HepG2 (cell line): ENCODE data around the gene GUCA1A. TPM values are rescaled to one million over a fixed set of nuclear protein-coding genes. Genes with fewer than 3 reads are reported as not detected.

Experiments used
- ATAC-seq: fragments of 200-7000 bp; cut with Tn5 transposase; 3 replicates; pipeline ENCODE4 v1.9.1; 2020; ENCODE audit warnings: mild to moderate bottlenecking, moderate library complexity
- BruUV-seq: library from RNA; stranded (reverse); fragments of 400-500 nt; replicated peaks from 2 replicates; lab custom pipeline; 2021; lab: Mats Ljungman, UMichigan
- CTCF ChIA-PET: fragments of 300-600 bp; formaldehyde crosslinking; extraction: SDS; loops from one replicate; lab custom pipeline; 2021; ENCODE audit warnings: low total read pairs, inconsistent platforms, low intra/inter-chr PET ratio; lab: Yijun Ruan, JAX
- POLR2A ChIA-PET: fragments of 350-600 bp; sonication (Branson Sonifier 250); formaldehyde crosslinking; loops from one replicate; lab custom pipeline; 2020; ENCODE audit warnings: antibody characterized with exemption, inconsistent platforms; lab: Yijun Ruan, JAX
- DNase-seq: peaks from one replicate; pipeline ENCODE4 v3.0.0-alpha.2; 2015; ENCODE audit warnings: low spot score
- FAIRE-seq: peaks from 3 replicates; lab custom pipeline; 2011; peaks lifted over from hg19 to GRCh38; lab: Jason Lieb, UNC
- H2AFZ ChIP-seq: one replicate; pipeline ENCODE4 v1.6.1; 2011; ENCODE audit warnings: low read length, inconsistent platforms
- H3K27ac ChIP-seq: fragments of 300-600 bp; 3 replicates; pipeline ENCODE4 v1.8.0; 2011; ENCODE audit warnings: mixed run types, mild to moderate bottlenecking, mixed read lengths, low read length, inconsistent platforms; ENCODE audit not compliant: insufficient read depth; ENCODE audit errors: extremely low read length
- H3K27me3 ChIP-seq, 2 experiments: fragments of 200-600 bp in 1 of 2; 2 replicates in 1 of 2; 3 replicates in 1 of 2; pipeline versions ENCODE4 v1.6.0 to v1.8.0; 2011; ENCODE audit warnings: low read length in 2 of 2, mild to moderate bottlenecking in 2 of 2, moderate library complexity in 2 of 2, inconsistent platforms in 1 of 2; ENCODE audit not compliant: insufficient read depth in 2 of 2, control insufficient read depth in 1 of 2
- H3K36me3 ChIP-seq, 2 experiments: fragments of 200-600 bp in 1 of 2; replicated peaks in 1 of 2; 2 replicates in 1 of 2; 3 replicates in 1 of 2; pipeline versions ENCODE4 v1.5.1 to v1.8.0; 2011; ENCODE audit warnings: low read length in 2 of 2, inconsistent platforms in 1 of 2; ENCODE audit not compliant: insufficient read depth in 2 of 2, control insufficient read depth in 1 of 2
- H3K4me1 ChIP-seq: 2 replicates; pipeline ENCODE4 v1.5.1; 2012; ENCODE audit warnings: low read length, inconsistent platforms; ENCODE audit not compliant: insufficient read depth
- H3K4me2 ChIP-seq: 2 replicates; pipeline ENCODE4 v1.6.0; 2011; ENCODE audit warnings: low read depth, low read length, inconsistent platforms
- H3K4me3 ChIP-seq, 3 experiments: fragments of 200-600 bp in 1 of 3; sonication (generic), shearing (Covaris generic) in 1 of 3; replicated peaks in 1 of 3; 2 replicates each; pipeline ENCODE4 v1.5.1; 2011 to 2016; ENCODE audit warnings: low read length in 3 of 3, inconsistent platforms in 2 of 3, low read depth in 2 of 3, mild to moderate bottlenecking in 2 of 3, control low read depth in 1 of 3, mixed read lengths in 1 of 3; ENCODE audit not compliant: insufficient read depth in 1 of 3
- H3K79me2 ChIP-seq: one replicate; pipeline ENCODE4 v1.6.1; 2011; ENCODE audit warnings: low read length, inconsistent platforms; ENCODE audit not compliant: insufficient read depth
- H3K9ac ChIP-seq: 2 replicates; pipeline ENCODE4 v1.6.0; 2011; ENCODE audit warnings: mild to moderate bottlenecking, low read depth, low read length, inconsistent platforms; ENCODE audit not compliant: insufficient read depth
- H3K9me3 ChIP-seq: 2 replicates; pipeline ENCODE4 v1.5.1; 2012; ENCODE audit warnings: mild to moderate bottlenecking, low read length
- H4K20me1 ChIP-seq: 2 replicates; pipeline ENCODE4 v1.6.0; 2011; ENCODE audit warnings: inconsistent platforms, mild to moderate bottlenecking, low read length, moderate library complexity; ENCODE audit not compliant: insufficient read depth
- NFAT5 ChIP-seq: sonication (generic); formaldehyde crosslinking; IDR thresholded peaks from 2 replicates; pipeline ENCODE4 v1.4.0; 2020; ENCODE audit warnings: missing genetic modification reagents
- NRL ChIP-seq: sonication (generic); formaldehyde crosslinking; IDR thresholded peaks from 2 replicates; pipeline ENCODE4 v1.5.0; 2020; ENCODE audit warnings: missing genetic modification reagents, mild to moderate bottlenecking, moderate library complexity, borderline replicate concordance
- SMC3 ChIP-seq: IDR thresholded peaks from 2 replicates; pipeline ENCODE4 v1.6.1; 2011; ENCODE audit warnings: low read length, improper control_type of control experiment
- STAG1 ChIP-seq: sonication (generic); formaldehyde crosslinking; IDR thresholded peaks from 2 replicates; pipeline ENCODE4 v1.4.0; 2020; ENCODE audit warnings: missing genetic modification reagents
- ZNF501 ChIP-seq: sonication (generic); formaldehyde crosslinking; IDR thresholded peaks from 2 replicates; pipeline ENCODE4 v1.5.1; 2020; ENCODE audit warnings: mild to moderate bottlenecking, moderate library complexity, missing genetic modification reagents
- ZNF609 ChIP-seq: sonication (generic); formaldehyde crosslinking; IDR thresholded peaks from 2 replicates; pipeline ENCODE4 v1.4.0; 2020; ENCODE audit warnings: mild to moderate bottlenecking, missing genetic modification reagents, borderline replicate concordance
- WGBS: methylation state at CpG from one replicate; pipeline ENCODE4 v1.1.6; 2017; ENCODE audit warnings: low lambda C conversion rate; 5-methylcytosine and 5-hydroxymethylcytosine counted together
- in situ Hi-C: cut with HindIII; loops from 2 replicates; pipeline ENCODE4 v1.10.0; 2017; ENCODE audit warnings: low pct_unique_long_range_greater_than_20kb; ENCODE audit not compliant: extremely low pct_ligation_motif_present
- intact Hi-C: fragments of 100-400 bp; cut with micrococcal nuclease; formaldehyde crosslinking; loops from one replicate; pipeline ENCODE4 v1.10.0; 2022; ENCODE audit not compliant: unreplicated experiment
- polyA plus RNA-seq, 8 experiments: library from polyadenylated mRNA; depleted of rRNA in 3 of 8; stranded (reverse) in 7 of 8; unstranded in 1 of 8; fragments of >200 nt; fragmentation: Illumina TruSeq in 4 of 8; extraction: Trizol in 4 of 8; gene quantifications; 2 replicates each; pipeline versions ENCODE4 v1.2.1 to v1.2.3, GENCODE V29; 2011 to 2016; ENCODE audit warnings: low read depth in 4 of 8, missing spikeins in 1 of 8, mixed read lengths in 1 of 8; ENCODE audit not compliant: insufficient read depth in 1 of 8
- total RNA-seq, 5 experiments: library from RNA; depleted of rRNA; stranded (reverse); fragments of >200 nt; fragmentation: Illumina TruSeq; extraction: Trizol; gene quantifications; 2 replicates each; pipeline ENCODE4 v1.2.3, GENCODE V29; 2016; ENCODE audit warnings: low read depth in 1 of 5
- TF ChIP-seq, protein P1 (sequence below): sonication (generic); formaldehyde crosslinking; conservative IDR thresholded peaks from 2 replicates; pipeline ENCODE4 v1.8.0; 2022; ENCODE audit warnings: low read depth, missing genetic modification reagents

GUCA1A gene
- total and polyA plus RNA-seq, 2 of the 13 experiments (the other 11 are each of a cell fraction or from before 2014, with no cell fraction given) = not detected

GRCh38 chr6:42166444-42167141 is 6.6 kb upstream of the GUCA1A start (continued):
- TF ChIP-seq NFAT5 (CRISPR knock-in tag) (no peak), NRL (CRISPR knock-in tag) (peak; percentile 68; the same call in 1 of the 2 replicates)

DNA sequence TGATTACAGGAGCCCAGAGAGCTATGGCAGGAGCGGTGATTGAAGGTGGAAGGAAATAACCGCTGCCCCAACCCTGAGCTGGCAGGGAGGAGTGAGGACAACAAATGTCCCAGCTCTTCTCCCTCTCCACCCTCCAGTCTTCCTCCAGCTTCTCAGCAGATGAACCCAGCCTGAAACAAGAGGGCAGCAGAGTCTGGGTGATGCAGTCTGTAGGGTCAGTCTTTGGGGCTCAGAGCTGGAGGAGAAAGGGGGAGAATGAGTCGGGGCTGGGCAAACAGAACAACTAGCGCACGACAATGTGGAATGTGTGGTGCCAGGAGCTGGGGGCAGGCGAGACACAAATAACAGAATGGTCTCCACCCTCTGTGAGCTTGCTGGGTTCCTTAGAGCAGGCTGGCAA is 4.5 kb upstream of the GUCA1A start:
- Histone ChIP-seq H3K4me1 (peaks cover 17% of the 10 kb centered on the region), H3K36me3 (no peaks in the 10 kb centered on the region), H3K9me3 (no peaks in the 10 kb centered on the region), H3K4me2 (no peak overlapping the region), H3K9ac (no peak overlapping the region), H3K4me3 (no peak overlapping the region), H3K27me3 (peaks cover 0 to 2% of the 10 kb centered on the region in 2 experiments; a peak in 3 of 5 replicates), H4K20me1 (no peaks in the 10 kb centered on the region), H3K27ac (no peak overlapping the region), H3K79me2 (no peaks in the 10 kb centered on the region), H2AFZ (no peak overlapping the region)
- POLR2A ChIA-PET = interaction anchor here (1.1 kb wide), 1 partner anchor 118 kb away, joined by 5 read pairs; the partner anchor contains the start of gene TAF8
- CTCF ChIA-PET = interaction anchor here (5.2 kb wide), 1 partner anchor 93 kb away, joined by 107 read pairs; no protein-coding TSS in a partner anchor
- 50% methylated on average over 6 of the region's 6 CpGs for WGBS
- DNase-seq (no peak), ATAC-seq (no peak), FAIRE-seq (no peak)
- in situ Hi-C loops = loop anchor here (5.0 kb wide), 2 partner anchors 59 to 91 kb away; no protein-coding TSS in a partner anchor
- intact Hi-C loops = loop anchor here (5.0 kb wide), 1 partner anchor 381 kb away; the partner anchor contains the start of gene TOMM6
- BruUV-seq = no TSS peak
- TF ChIP-seq ZNF501 (CRISPR knock-in tag) = 0 out of 2 replicates have a peak, but pooled peaks have one; percentile 19
- TF ChIP-seq STAG1 (CRISPR knock-in tag) = peak; percentile 60
- TF ChIP-seq ZNF609 (CRISPR knock-in tag) = no peak
- TF ChIP-seq SMC3 = peak; percentile 13; the same call in 1 of the 2 replicates
- TF ChIP-seq, protein P1, sequence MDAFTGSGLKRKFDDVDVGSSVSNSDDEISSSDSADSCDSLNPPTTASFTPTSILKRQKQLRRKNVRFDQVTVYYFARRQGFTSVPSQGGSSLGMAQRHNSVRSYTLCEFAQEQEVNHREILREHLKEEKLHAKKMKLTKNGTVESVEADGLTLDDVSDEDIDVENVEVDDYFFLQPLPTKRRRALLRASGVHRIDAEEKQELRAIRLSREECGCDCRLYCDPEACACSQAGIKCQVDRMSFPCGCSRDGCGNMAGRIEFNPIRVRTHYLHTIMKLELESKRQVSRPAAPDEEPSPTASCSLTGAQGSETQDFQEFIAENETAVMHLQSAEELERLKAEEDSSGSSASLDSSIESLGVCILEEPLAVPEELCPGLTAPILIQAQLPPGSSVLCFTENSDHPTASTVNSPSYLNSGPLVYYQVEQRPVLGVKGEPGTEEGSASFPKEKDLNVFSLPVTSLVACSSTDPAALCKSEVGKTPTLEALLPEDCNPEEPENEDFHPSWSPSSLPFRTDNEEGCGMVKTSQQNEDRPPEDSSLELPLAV (CRISPR knock-in tag) = no peak
